Karpas-422 (cell line): Measurements from ENCODE around the gene MAN2A2. TPM values are rescaled to one million over a fixed set of nuclear protein-coding genes. Genes with fewer than 3 reads are reported as not detected.

ENCODE experiments used
- DNase-seq: peaks from one replicate; pipeline ENCODE4 v3.0.0-alpha.2; 2015
- H2AFZ ChIP-seq: fragments of 200-600 bp; sonication (generic); 2 replicates; pipeline ENCODE4 v1.6.1; 2014; ENCODE audit warnings: antibody characterized with exemption, low read length, mixed read lengths
- H3K27ac ChIP-seq: fragments of 200-600 bp; sonication (generic); 2 replicates; pipeline ENCODE4 v1.5.1; 2014; ENCODE audit warnings: mild to moderate bottlenecking, low read length, moderate library complexity
- H3K27me3 ChIP-seq: fragments of 200-600 bp; sonication (generic); 2 replicates; pipeline ENCODE4 v1.6.1; 2014; ENCODE audit warnings: low read length, mixed read lengths
- H3K36me3 ChIP-seq: fragments of 200-600 bp; sonication (generic); 2 replicates; pipeline ENCODE4 v1.6.1; 2014; ENCODE audit warnings: low read length, mixed read lengths; ENCODE audit not compliant: insufficient read depth
- H3K4me1 ChIP-seq: fragments of 200-600 bp; sonication (generic); 2 replicates; pipeline ENCODE4 v1.6.1; 2014; ENCODE audit warnings: mild to moderate bottlenecking, low read length, mixed read lengths
- H3K4me2 ChIP-seq: fragments of 200-600 bp; sonication (generic); 2 replicates; pipeline ENCODE4 v1.6.1; 2014; ENCODE audit warnings: low read length, low read depth, mild to moderate bottlenecking; ENCODE audit not compliant: poor library complexity, severe bottlenecking
- H3K4me3 ChIP-seq: fragments of 200-600 bp; sonication (generic); 2 replicates; pipeline ENCODE4 v1.5.1; 2014; ENCODE audit warnings: mild to moderate bottlenecking, antibody characterized with exemption, low read length, mixed read lengths
- H3K79me2 ChIP-seq: fragments of 200-600 bp; sonication (generic); 2 replicates; pipeline ENCODE4 v1.6.1; 2014; ENCODE audit warnings: mild to moderate bottlenecking, low read length, mixed read lengths
- H3K9ac ChIP-seq: fragments of 200-600 bp; sonication (generic); 2 replicates; pipeline ENCODE4 v1.6.0; 2014; ENCODE audit warnings: low read length
- H3K9me2 ChIP-seq: fragments of 200-600 bp; sonication (generic), shearing (Covaris generic); replicated peaks from 2 replicates; pipeline ENCODE4 v1.6.0; 2014; ENCODE audit warnings: mild to moderate bottlenecking, low read length, moderate library complexity; ENCODE audit not compliant: insufficient read depth
- H3K9me3 ChIP-seq: fragments of 300-700, 200-600 bp; sonication (generic); 2 replicates; pipeline ENCODE4 v1.6.1; 2014; ENCODE audit warnings: low read length, mixed read lengths
- H4K20me1 ChIP-seq: fragments of 200-600 bp; sonication (generic); 2 replicates; pipeline ENCODE4 v1.6.1; 2014; ENCODE audit warnings: mild to moderate bottlenecking, antibody characterized with exemption, low read length, low read depth; ENCODE audit not compliant: insufficient read depth
- total RNA-seq: library from RNA; depleted of rRNA; stranded (reverse); fragments of >200 nt; shearing (Covaris generic); gene quantifications from 2 replicates; pipeline ENCODE4 v1.2.3, GENCODE V29; 2014; ENCODE audit warnings: low replicate concordance

Gene MAN2A2
- total RNA-seq, 1 experiment from 2014 or later = 60.8 TPM

DNA sequence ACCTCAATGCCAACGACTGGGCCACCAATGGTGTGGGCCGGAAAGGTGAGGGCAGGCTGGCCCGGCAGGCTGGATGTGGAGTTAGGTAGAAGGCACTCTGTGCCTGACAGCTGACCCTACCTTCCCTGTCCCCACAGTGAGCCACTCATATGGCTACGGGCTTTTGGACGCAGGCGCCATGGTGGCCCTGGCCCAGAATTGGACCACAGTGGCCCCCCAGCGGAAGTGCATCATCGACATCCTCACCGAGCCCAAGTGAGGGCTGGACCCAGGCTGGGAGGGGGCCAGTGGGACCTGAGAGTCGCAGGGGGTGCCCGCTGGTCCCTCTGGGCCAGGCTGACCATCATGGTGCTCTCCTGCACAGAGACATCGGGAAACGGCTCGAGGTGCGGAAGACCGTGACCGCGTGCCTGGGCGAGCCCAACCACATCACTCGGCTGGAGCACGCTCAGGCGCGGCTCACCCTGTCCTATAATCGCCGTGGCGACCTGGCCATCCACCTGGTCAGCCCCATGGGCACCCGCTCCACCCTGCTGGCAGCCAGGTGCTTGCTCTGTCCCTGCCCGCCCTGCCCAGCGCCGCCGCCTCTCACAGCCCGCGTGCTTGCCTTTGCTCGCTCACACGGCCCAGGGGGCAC, 23.3 kb upstream of the MAN2A2 start:
- peaks cover 33% of the 10 kb centered on the region for H3K4me1 ChIP-seq
- H4K20me1 ChIP-seq = no peaks in the 10 kb centered on the region
- no peaks in the 10 kb centered on the region; the same call in 1 of the 2 replicates for H3K36me3 ChIP-seq
- H3K9ac ChIP-seq = no peak overlapping the region
- no peak for DNase-seq
- H3K27ac ChIP-seq = no peak overlapping the region
- H3K9me2 ChIP-seq = no peaks in the 10 kb centered on the region
- no peaks in the 10 kb centered on the region for H3K9me3 ChIP-seq
- no peak overlapping the region for H3K4me2 ChIP-seq
- peaks cover 3% of the 10 kb centered on the region; the same call in 1 of the 2 replicates for H3K79me2 ChIP-seq
- H3K4me3 ChIP-seq = no peak overlapping the region
- no peaks in the 10 kb centered on the region for H3K27me3 ChIP-seq
- H2AFZ ChIP-seq = no peak overlapping the region

DNA sequence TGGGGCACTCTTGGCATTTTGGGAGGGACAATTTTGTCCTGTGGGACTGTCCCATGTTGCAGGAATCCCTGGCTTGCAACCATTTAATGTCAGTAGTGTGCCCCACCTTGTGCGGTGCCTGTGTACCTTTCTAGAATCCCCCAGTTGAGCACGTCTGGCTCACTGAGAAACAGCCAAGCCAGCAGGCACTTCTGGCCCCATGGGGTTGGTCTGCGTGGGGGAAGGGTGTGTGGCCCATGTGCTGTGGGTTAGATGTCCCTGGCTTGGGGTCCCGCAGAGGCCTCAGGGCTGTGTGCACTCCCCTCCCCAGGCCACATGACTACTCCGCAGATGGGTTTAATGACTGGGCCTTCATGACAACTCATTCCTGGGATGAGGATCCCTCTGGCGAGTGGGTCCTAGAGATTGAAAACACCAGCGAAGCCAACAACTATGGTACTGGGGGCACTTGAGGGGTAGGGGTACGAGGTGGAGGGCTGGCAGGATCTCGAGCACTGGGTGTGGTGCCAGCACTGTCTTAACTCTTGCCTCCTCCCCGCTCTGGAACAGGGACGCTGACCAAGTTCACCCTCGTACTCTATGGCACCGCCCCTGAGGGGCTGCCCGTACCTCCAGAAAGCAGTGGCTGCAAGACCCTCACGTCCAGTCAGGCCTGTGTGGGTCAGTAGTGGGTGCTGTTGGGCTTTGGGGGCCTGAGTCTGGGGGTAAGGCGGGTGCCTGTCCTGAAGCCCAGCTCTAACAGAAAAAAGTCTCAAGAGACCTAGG, 22.5 kb upstream of the MAN2A2 start:
- H3K27ac ChIP-seq = no peak overlapping the region
- H3K4me3 ChIP-seq = no peak overlapping the region
- H3K36me3 ChIP-seq = no peaks in the 10 kb centered on the region; the same call in 1 of the 2 replicates
- no peaks in the 10 kb centered on the region for H4K20me1 ChIP-seq
- DNase-seq = no peak
- no peaks in the 10 kb centered on the region for H3K9me2 ChIP-seq
- peaks cover 40% of the 10 kb centered on the region for H3K4me1 ChIP-seq
- no peaks in the 10 kb centered on the region for H3K9me3 ChIP-seq
- H2AFZ ChIP-seq = no peak overlapping the region
- no peak overlapping the region for H3K4me2 ChIP-seq
- no peaks in the 10 kb centered on the region for H3K27me3 ChIP-seq
- no peak overlapping the region for H3K9ac ChIP-seq
- no peaks in the 10 kb centered on the region for H3K79me2 ChIP-seq

DNA sequence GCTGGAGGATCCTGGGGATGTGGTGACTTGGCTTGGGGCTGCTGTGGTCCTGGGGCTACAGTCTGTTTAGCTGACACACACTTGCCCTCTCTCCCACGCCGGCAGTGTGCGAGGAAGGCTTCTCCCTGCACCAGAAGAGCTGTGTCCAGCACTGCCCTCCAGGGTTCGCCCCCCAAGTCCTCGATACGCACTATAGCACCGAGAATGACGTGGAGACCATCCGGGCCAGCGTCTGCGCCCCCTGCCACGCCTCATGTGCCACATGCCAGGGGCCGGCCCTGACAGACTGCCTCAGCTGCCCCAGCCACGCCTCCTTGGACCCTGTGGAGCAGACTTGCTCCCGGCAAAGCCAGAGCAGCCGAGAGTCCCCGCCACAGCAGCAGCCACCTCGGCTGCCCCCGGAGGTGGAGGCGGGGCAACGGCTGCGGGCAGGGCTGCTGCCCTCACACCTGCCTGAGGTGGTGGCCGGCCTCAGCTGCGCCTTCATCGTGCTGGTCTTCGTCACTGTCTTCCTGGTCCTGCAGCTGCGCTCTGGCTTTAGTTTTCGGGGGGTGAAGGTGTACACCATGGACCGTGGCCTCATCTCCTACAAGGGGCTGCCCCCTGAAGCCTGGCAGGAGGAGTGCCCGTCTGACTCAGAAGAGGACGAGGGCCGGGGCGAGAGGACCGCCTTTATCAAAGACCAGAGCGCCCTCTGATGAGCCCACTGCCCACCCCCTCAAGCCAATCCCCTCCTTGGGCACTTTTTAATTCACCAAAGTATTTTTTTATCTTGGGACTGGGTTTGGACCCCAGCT, 21.7 kb upstream of the MAN2A2 start:
- no peaks in the 10 kb centered on the region; the same call in 1 of the 2 replicates for H3K36me3 ChIP-seq
- no peaks in the 10 kb centered on the region for H4K20me1 ChIP-seq
- H3K79me2 ChIP-seq = peaks cover 2% of the 10 kb centered on the region; the same call in 1 of the 2 replicates
- no peaks in the 10 kb centered on the region for H3K9me3 ChIP-seq
- H3K27ac ChIP-seq = no peak overlapping the region
- no peak overlapping the region for H3K9ac ChIP-seq
- H2AFZ ChIP-seq = no peak overlapping the region
- no peaks in the 10 kb centered on the region for H3K27me3 ChIP-seq
- H3K4me1 ChIP-seq = peaks cover 48% of the 10 kb centered on the region
- no peaks in the 10 kb centered on the region for H3K9me2 ChIP-seq
- no peak overlapping the region for H3K4me3 ChIP-seq
- DNase-seq = no peak
- no peak overlapping the region for H3K4me2 ChIP-seq

DNA sequence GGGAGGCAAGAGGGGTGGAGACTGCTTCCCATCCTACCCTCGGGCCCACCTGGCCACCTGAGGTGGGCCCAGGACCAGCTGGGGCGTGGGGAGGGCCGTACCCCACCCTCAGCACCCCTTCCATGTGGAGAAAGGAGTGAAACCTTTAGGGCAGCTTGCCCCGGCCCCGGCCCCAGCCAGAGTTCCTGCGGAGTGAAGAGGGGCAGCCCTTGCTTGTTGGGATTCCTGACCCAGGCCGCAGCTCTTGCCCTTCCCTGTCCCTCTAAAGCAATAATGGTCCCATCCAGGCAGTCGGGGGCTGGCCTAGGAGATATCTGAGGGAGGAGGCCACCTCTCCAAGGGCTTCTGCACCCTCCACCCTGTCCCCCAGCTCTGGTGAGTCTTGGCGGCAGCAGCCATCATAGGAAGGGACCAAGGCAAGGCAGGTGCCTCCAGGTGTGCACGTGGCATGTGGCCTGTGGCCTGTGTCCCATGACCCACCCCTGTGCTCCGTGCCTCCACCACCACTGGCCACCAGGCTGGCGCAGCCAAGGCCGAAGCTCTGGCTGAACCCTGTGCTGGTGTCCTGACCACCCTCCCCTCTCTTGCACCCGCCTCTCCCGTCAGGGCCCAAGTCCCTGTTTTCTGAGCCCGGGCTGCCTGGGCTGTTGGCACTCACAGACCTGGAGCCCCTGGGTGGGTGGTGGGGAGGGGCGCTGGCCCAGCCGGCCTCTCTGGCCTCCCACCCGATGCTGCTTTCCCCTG, 21.0 kb upstream of the MAN2A2 start:
- peaks cover 4% of the 10 kb centered on the region; the same call in 1 of the 2 replicates for H3K79me2 ChIP-seq
- H3K27ac ChIP-seq = peak overlapping the region; percentile 83; the same call in 1 of the 2 replicates
- peak overlapping the region; percentile 11; the same call in 1 of the 2 replicates for H3K9ac ChIP-seq
- no peak overlapping the region for H3K4me3 ChIP-seq
- no peak overlapping the region for H2AFZ ChIP-seq
- no peaks in the 10 kb centered on the region for H3K9me2 ChIP-seq
- H3K4me1 ChIP-seq = peaks cover 50% of the 10 kb centered on the region
- H3K4me2 ChIP-seq = no peak overlapping the region
- no peaks in the 10 kb centered on the region for H3K27me3 ChIP-seq
- H3K9me3 ChIP-seq = no peaks in the 10 kb centered on the region
- no peak for DNase-seq
- no peaks in the 10 kb centered on the region for H3K36me3 ChIP-seq
- no peaks in the 10 kb centered on the region for H4K20me1 ChIP-seq

DNA sequence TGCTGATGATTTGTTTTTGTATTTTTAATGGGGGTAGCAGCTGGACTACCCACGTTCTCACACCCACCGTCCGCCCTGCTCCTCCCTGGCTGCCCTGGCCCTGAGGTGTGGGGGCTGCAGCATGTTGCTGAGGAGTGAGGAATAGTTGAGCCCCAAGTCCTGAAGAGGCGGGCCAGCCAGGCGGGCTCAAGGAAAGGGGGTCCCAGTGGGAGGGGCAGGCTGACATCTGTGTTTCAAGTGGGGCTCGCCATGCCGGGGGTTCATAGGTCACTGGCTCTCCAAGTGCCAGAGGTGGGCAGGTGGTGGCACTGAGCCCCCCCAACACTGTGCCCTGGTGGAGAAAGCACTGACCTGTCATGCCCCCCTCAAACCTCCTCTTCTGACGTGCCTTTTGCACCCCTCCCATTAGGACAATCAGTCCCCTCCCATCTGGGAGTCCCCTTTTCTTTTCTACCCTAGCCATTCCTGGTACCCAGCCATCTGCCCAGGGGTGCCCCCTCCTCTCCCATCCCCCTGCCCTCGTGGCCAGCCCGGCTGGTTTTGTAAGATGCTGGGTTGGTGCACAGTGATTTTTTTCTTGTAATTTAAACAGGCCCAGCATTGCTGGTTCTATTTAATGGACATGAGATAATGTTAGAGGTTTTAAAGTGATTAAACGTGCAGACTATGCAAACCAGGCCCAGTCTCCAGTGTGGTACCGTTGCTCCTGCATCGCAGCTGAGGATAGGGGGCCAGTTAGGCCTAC, 20.1 kb upstream of the MAN2A2 start:
- H3K27ac ChIP-seq = peak overlapping the region; percentile 83
- no peaks in the 10 kb centered on the region for H3K9me3 ChIP-seq
- peak overlapping the region; percentile 66; the same call in 1 of the 2 replicates for H3K4me3 ChIP-seq
- DNase-seq = peak; percentile 51
- H3K4me2 ChIP-seq = peak overlapping the region; percentile 63
- no peaks in the 10 kb centered on the region for H4K20me1 ChIP-seq
- peak overlapping the region; percentile 73 for H3K9ac ChIP-seq
- H3K36me3 ChIP-seq = no peaks in the 10 kb centered on the region
- peaks cover 4% of the 10 kb centered on the region; the same call in 1 of the 2 replicates for H3K79me2 ChIP-seq
- no peak overlapping the region for H2AFZ ChIP-seq
- H3K9me2 ChIP-seq = no peaks in the 10 kb centered on the region
- H3K4me1 ChIP-seq = peaks cover 50% of the 10 kb centered on the region
- no peaks in the 10 kb centered on the region for H3K27me3 ChIP-seq

DNA sequence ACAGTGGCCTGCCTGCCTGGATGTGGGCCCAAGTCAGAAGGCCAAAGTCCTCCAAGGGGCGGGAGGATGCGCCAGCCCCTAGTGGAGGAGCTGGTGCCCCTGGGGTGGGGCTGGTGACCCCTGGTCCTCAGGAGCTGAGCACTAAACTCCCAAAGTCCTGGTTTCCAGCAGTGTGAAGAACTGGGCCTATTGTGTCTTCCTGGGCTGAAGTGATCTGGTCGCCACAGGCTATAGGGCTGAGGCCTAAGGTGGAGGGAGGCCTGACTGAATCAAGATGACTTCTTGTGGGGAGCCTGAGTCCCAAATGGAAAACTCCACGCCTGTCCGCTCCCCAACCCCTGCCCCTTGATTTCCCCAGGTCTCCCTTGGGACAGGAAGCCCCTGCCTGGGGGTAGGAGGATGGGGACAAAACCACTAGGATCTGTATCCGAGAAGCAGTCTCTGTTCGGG, 19.6 kb upstream of the MAN2A2 start:
- Histone ChIP-seq H3K9ac (peak overlapping the region; percentile 73), H3K4me3 (peak overlapping the region; percentile 66), H3K27me3 (no peaks in the 10 kb centered on the region), H3K9me2 (no peaks in the 10 kb centered on the region), H3K9me3 (no peaks in the 10 kb centered on the region), H3K4me2 (peak overlapping the region; percentile 63), H3K79me2 (peaks cover 4% of the 10 kb centered on the region; the same call in 1 of the 2 replicates), H3K4me1 (peaks cover 50% of the 10 kb centered on the region), H3K27ac (peak overlapping the region; percentile 83), H2AFZ (no peak overlapping the region), H4K20me1 (no peaks in the 10 kb centered on the region), H3K36me3 (no peaks in the 10 kb centered on the region)
- peak; percentile 60 for DNase-seq

DNA sequence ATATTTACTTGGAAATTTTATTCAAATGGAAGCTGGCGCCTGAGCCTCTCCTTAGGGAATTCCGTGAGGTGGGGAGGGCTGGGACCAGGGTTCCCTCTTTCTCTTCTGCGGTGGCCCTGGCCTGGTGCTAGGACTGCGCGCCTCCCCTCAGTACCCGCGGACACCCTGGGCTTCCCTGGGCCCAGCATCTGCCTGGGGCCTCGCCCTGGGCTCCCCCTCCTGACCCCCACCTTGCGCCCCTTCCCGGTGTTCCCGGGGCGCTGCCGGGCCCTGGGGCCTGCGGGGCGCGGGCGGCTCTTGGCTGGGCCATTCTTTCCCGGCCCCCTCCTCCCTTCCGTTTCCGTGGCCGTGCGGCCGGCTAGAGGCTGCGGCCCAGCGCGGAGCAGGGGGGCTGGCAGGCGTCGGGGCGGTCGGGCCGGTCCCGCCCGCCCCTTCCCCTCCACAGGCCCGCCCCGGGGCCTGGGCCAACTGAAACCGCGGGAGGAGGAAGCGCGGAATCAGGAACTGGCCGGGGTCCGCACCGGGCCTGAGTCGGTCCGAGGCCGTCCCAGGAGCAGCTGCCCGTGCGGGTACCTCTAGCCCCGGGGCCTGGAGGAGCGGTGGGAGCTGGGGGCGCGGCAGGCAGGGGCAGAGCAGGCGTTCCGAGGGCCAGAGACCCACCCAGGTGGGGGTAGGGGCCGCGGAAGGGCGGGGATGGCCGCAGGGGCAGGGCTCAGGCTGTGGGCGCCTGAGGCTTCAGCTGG, 19.0 kb upstream of the MAN2A2 start, which contains the start of gene FES:
Gene FES (plus strand): TSS at position 529 of the 743 bp plus-strand sequence. CDS start 542 bp downstream, outside the sequence.
- no peaks in the 10 kb centered on the region for H3K36me3 ChIP-seq
- no peaks in the 10 kb centered on the region for H3K27me3 ChIP-seq
- no peaks in the 10 kb centered on the region for H4K20me1 ChIP-seq
- peaks cover 4% of the 10 kb centered on the region; the same call in 1 of the 2 replicates for H3K79me2 ChIP-seq
- peak within 1 kb of the TSS; percentile 83 for H3K27ac ChIP-seq
- no peaks in the 10 kb centered on the region for H3K9me2 ChIP-seq
- H3K4me3 ChIP-seq = peak within 1 kb of the TSS; percentile 66
- H3K9ac ChIP-seq = peak within 1 kb of the TSS; percentile 73
- no peaks in the 10 kb centered on the region for H3K9me3 ChIP-seq
- H3K4me2 ChIP-seq = peak within 1 kb of the TSS; percentile 63
- DNase-seq = peak; percentile 78
- peaks cover 54% of the 10 kb centered on the region for H3K4me1 ChIP-seq
- no peak within 1 kb of the TSS for H2AFZ ChIP-seq
